GM10248 (cell line): ENCODE results near the gene SYCN.

Source experiments
- CTCF ChIA-PET: fragments of 300-600 bp; sonication (Branson Sonifier 250); formaldehyde crosslinking; extraction: SDS; loops from one replicate; lab custom pipeline; 2021; ENCODE audit warnings: antibody characterized with exemption; lab: Yijun Ruan, JAX
- POLR2A ChIA-PET: fragments of 350-650 bp; sonication (Branson Sonifier 250); formaldehyde crosslinking; extraction: SDS; loops from one replicate; lab custom pipeline; 2020; ENCODE audit warnings: antibody characterized with exemption; lab: Yijun Ruan, JAX
- DNase-seq: peaks from one replicate; pipeline ENCODE4 v3.0.0; 2012; ENCODE audit errors: extremely low spot score
- CTCF ChIP-seq: IDR thresholded peaks from 2 replicates; pipeline ENCODE4 v1.5.1; 2012; ENCODE audit warnings: mild to moderate bottlenecking, low read depth; ENCODE audit errors: extremely low read depth, missing control alignments, control extremely low read depth

SYCN gene

GRCh38 chr19:39169143-39169810 is 34.8 kb downstream of the SYCN start:
- ChIA-PET POLR2A (no interaction called here), CTCF (no interaction called here)
- no peak for DNase-seq
- no peak for TF ChIP-seq CTCF

GRCh38 chr19:39168258-39169142 is 35.6 kb downstream of the SYCN start:
- CTCF ChIA-PET, result no interaction called here
- POLR2A ChIA-PET, result no interaction called here
- TF ChIP-seq CTCF, result no peak
- DNase-seq, result no peak

- DNase-seq, result no peak
- POLR2A ChIA-PET, result no interaction called here
- CTCF ChIA-PET, result no interaction called here
- TF ChIP-seq CTCF, result no peak
Measured at GRCh38 chr19:39167461-39168257, 36.4 kb downstream of the SYCN start.

- ChIA-PET POLR2A (no interaction called here), CTCF (no interaction called here)
- no peak for DNase-seq
- TF ChIP-seq CTCF, result no peak
Measured at GRCh38 chr19:39166571-39167391, 37.3 kb downstream of the SYCN start.

- no peak for TF ChIP-seq CTCF
- DNase-seq, result no peak
- POLR2A ChIA-PET, result no interaction called here
- CTCF ChIA-PET, result no interaction called here
Measured at GRCh38 chr19:39165857-39166256, 38.2 kb downstream of the SYCN start.

- ChIA-PET CTCF (no interaction called here), POLR2A (no interaction called here)
- no peak for TF ChIP-seq CTCF
- no peak for DNase-seq
Measured at GRCh38 chr19:39164289-39164688, 39.8 kb downstream of the SYCN start.
